ENCODE measurements around the gene ATXN7L1.
"Not testable (repeated sequence)": the region's sequence is repeated elsewhere in the genome, so short reads cannot be mapped to it uniquely, and the experiment has no call there.

Gene ATXN7L1

GRCh38 chr7:105613611-105614330 is 262.6 kb downstream of the ATXN7L1 start:
- DNase-seq (no peak), ATAC-seq (no peak)

DNA sequence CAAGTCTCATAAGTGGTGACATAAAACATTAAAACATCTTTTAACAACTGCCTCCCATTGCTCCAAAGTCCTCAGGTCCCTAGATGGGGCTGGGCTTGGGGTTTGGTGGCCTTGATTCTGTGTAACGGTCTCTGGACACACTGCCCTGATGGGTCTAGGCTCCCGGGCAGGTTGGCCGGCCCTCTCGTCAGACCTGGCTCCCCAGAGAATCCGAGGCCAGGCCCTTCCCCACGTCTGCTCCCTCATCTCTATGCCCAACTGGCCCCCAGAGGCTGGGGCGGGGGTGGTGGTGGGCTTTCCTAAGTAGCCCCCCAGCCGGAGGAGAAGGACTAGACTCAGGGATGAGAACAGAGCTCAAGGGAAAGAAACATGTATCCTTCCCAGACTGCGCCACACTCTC is 263.6 kb downstream of the ATXN7L1 start:
- ATAC-seq (no peak), DNase-seq (no peak)

GRCh38 chr7:105611856-105612775 is 264.3 kb downstream of the ATXN7L1 start:
- no peak for ATAC-seq
- no peak for DNase-seq

GRCh38 chr7:105610165-105610930 is 266.1 kb downstream of the ATXN7L1 start:
- no peak for DNase-seq
- ATAC-seq, result no peak

DNA sequence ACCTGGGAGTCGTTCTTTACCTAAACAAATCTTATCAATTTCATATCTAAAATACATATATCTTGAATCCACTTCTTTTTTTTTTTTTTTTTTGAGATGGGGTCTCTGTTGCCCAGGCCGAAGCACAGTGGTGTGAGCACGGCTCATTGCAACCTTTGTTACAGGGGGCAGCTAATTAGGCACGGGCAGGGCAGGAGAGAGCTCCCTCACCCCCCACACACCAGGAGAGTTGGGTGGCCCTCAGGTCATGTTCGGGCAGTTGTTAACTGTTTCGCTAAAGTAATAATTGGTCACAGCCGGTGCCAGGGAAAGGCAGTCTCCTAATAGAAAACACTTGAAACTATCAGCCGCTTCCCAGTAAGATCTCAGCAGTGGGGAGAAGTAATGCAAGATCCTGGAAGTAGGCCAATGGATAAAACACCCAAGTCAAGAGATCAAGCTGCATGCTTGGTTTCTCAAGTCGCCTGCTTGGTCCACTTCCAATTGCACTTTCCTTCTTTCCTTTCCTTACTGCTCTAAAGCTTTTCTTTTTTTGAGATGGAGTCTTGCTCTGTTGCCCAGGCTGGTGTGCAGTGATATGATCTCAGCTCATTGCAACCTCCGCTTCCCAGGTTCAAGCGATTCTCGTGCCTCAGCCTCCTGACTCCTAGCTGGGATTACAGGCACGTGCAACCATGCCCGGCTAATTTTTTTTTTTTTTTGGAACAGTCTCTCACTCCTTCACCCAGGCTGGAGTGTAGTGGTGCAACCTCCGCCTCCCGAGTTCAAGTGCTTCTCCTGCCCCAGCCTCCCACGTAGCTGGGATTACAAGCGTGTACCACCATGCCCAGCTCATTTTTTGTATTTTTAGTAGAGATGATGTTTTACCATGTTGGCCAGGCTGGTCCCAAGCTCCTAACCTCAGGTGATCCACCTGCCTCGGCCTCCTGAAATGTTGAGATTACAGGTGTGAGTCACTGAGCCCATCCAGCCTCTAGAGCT is 273.8 kb downstream of the ATXN7L1 start:
- no peak for ATAC-seq
- DNase-seq, result no peak

DNA sequence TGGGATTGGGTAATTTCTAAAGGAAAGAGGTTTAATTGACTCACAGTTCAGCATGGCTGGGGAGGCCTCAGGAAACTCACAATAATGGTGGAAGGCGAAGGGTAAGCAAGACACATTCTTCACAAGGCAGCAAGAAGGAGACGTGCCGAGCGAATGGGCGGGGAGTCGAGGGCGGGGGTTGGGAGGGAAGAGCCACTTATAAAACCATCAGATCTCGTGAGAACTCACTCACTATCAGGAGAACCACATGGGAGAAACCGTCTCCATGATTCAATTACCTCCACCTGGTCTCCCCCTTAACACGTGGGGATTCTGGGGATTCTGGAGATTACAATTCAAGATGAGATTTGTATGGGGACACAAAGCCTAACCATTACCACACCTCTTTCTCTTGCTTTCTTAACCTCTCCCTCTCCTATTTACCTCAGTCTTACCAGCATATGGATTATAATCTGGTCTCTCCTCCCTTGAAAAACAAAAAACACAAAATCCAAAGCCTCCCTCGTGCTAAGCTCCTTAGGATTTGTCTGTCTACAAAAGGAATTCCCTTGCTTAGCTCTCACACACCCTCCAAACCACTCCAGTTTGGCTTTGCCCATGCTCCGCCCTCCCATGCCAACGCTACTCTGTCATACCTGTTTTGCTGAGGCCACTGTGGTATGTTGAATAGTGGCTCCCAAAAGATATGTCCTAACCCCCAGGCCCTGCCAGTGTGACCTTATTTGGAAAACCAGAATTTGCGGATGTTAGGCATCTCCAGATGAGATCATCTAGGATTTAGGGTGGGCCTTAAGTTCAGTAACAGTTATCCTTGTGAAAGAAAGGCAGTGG is 275.5 kb downstream of the ATXN7L1 start:
- no peak for ATAC-seq
- no peak for DNase-seq

DNA sequence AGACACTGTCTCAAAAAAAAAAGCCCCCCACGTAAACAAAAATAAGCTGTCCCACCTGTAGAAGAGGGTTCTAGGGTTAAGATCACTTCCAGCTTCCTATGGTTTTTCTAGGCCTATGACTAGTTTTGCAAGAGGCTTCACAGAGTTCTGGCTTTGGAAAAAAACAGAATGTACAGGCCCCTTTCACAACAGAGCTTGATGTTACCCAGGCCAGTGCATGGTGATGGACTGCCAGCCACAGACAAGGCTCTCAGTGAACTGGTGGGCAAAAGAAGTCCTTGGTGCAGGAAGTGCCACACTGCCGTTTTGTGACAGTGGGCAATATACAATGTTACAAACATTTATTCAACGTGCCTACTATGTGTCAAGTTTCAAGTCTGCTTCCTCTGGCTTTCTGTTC is 276.8 kb downstream of the ATXN7L1 start:
- DNase-seq (no peak), ATAC-seq (no peak)

- not testable (repeated sequence) for ATAC-seq, DNase-seq
These were observed 277.3 kb downstream of the ATXN7L1 start for GRCh38 chr7:105599080-105599479.

GRCh38 chr7:105596866-105597265 is 279.5 kb downstream of the ATXN7L1 start:
- ATAC-seq (no peak), DNase-seq (no peak)

DNA sequence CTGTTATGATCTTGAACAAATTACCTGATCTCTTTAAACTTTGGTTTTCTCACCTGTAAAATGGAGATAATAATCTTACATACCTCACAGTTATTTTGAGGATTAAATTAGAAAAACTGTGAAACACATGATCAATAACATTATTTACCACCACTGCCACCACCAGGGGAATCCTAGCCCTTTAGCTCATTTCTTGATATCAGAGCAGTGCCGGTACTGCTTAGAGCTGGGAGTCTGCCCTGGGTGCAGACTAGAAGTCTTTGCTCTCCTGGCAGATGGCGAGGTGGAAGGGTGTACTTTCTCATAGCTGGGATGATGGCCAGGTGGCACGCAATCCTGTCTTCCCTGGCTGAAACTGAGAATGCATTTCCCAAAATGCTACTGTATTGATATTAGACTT is 282.4 kb downstream of the ATXN7L1 start:
- ATAC-seq (no peak), DNase-seq (no peak)

- DNase-seq, result no peak
- ATAC-seq, result no peak
These were observed 284.9 kb downstream of the ATXN7L1 start for GRCh38 chr7:105591522-105591921.

DNA sequence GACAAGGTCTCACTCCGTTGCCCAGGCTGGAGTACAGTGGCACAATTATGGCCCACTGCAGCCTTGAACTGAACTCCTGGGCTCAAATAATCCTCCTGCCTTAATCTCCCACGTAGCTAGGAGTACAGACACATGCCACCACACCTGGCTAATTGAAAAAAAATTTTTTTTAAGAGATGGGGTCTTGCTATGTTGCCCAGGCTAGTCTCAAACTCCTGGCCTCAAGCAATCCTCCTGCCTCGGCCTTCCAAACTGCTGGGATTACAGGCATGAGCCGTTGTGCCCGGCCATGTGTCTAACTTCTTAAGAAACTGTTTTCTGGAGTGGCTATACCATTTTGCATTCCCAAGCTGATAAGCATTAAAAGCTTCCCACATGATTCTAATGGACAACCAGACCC is 285.6 kb downstream of the ATXN7L1 start:
- DNase-seq (no peak), ATAC-seq (no peak)

DNA sequence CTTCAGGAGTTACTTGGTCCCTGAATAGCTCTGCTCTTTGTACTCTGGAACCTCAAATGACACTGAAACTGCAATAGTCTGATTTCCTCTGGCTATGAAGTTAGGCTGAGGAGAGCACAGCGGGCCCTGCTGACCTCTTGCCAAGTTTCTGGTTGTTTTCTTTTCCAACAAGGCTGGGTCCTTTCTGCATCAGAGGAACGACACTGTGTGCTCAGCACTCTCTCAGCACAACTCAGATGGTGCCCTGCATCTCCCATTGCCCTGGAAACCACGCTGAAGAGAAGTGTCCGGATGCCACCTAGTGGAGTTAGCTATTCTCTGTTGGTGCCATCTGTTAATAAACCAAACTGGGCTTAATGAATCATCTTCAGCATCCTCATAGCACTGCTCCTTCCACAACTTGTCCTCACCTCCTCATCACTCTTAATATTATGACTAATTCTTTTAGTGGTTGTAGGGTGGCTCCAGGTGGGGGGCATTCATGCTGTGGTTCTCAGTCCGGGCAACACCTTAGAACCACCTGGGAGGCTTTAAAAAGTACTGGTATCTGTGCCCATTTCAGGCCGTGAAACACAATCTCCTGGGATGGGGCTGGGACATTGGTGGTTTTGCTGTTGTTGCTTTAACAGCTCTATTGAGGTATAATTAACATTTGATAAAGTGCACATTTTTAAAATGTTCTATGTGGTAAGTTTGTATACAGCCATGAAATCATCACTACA is 286.9 kb downstream of the ATXN7L1 start:
- DNase-seq (peak; percentile 53), ATAC-seq (peak; percentile 92)

DNA sequence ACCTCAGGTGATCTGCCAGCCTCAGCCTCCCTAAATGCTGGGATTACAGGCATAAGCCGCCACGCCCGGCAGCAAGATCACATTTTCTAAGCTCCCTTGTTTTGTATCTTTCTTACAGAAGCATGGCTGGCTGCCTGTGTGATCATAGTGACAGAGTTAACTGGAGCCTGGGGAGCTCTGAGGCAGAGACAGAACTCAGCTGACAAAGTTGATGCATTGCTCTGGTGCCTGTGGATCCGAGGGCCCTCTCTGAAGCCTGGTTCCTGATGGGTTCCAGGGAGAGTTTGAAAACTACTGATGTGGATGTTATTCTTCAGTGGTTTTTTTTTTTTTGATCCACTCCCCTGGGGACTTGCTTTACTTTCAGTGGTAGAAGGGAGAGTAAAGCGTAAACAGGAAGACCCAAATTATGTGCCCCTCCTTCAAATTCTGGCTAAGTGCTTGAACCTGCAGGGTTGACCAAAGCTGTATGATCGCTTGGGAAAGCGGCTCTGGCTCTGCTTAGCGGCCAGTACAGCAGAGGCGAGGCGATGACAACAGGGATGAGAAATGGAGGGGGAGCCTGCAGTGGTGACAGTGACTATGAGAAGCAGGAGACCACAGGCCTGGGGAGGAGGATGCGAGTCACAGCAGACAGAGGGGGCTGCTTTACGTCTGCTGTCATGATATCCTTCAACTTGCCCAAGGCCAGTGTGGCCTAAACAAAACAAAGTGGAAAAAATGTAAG is 288.3 kb downstream of the ATXN7L1 start:
- ATAC-seq (peak; percentile 61), DNase-seq (peak; percentile 21)

GRCh38 chr7:105585850-105586500 is 290.4 kb downstream of the ATXN7L1 start:
- ATAC-seq (no peak), DNase-seq (no peak)

DNA sequence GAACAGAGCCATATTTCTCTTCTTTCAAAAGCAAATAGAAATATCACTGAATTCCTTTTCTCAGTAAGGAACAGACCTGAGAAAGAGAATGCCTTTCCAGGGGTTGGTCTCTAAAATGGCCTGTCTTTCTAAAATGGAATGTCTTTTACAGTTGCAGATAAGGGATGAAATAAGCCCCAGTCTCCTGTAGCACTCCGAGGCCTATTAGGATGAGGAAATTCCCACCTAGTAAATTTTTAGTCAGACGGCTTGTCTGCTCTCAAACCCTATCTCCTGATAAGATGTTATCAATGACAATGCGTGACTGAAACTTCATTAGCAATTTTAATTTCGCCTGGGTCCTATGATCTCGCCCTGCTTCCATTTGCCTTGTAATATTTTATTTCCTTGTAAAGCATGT is 292.2 kb downstream of the ATXN7L1 start:
- ATAC-seq (no peak), DNase-seq (no peak)

- DNase-seq (no peak), ATAC-seq (no peak)
These were observed 293.3 kb downstream of the ATXN7L1 start for GRCh38 chr7:105583061-105583460.

DNA sequence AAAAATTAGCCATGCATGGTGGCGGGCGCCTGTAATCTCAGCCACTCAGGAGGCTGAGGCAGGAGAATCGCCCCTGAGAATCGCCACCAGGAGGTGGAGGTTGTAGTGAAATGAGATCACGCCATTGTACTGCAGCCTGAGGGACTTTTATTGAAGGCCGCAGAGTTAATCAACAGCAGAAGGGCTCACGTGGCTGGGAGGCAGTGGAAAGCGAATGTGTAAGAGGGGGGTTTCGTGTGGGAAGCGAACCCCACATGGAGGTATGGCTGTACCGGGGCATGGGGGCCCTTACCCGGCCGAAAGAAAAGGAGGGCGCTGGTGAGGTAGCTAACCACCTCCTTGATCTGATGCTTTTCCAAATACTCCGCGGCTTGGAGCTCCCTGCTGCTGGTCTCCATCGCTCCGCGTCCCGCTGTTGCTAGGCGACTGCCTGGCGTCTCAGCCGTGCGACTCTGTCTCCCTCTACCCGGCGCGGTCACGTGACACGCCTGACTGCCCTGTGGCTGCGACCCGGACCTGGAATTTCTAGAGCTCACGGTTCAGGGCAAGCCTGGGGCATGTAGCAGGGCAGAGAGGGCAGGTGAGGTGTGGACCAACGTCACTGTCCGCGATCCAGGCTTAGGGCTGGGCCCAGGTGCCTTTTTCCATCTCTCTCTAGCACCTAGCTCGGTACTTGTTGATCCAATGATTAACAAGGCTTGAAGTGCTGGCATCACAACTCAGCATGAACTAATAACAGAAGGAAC is 295.2 kb downstream of the ATXN7L1 start, which contains the start of gene EFCAB10:
EFCAB10 (minus strand) TSS at position 428 of the 746 bp plus-strand sequence; CDS start at position 398, 30 bp downstream.
- DNase-seq (peak; percentile 67), ATAC-seq (peak; percentile 80)
